GM23338 (cell line): ENCODE measurements around the gene ARHGAP10. TPM values are rescaled to one million over a fixed set of nuclear protein-coding genes. Genes with fewer than 3 reads are reported as not detected.

ENCODE experiments used
- ATAC-seq: fragments of 200-7000 bp; cut with Tn5 transposase; 3 replicates; pipeline ENCODE4 v1.9.1; 2020
- DNase-seq: peaks from one replicate; pipeline ENCODE4 v3.0.0-alpha.2; 2015; ENCODE audit warnings: low spot score
- H2AFZ ChIP-seq: fragments of 200-600 bp; sonication (generic); 2 replicates; pipeline ENCODE4 v1.8.0; 2016; ENCODE audit warnings: antibody characterized with exemption, mild to moderate bottlenecking, moderate library complexity
- H3F3A ChIP-seq: fragments of 200-600 bp; sonication (generic); replicated peaks from 2 replicates; pipeline ENCODE4 v1.8.0; 2017; ENCODE audit warnings: antibody characterized with exemption, mixed run types, low read depth
- H3K27ac ChIP-seq: fragments of 200-600 bp; sonication (generic); 2 replicates; pipeline ENCODE4 v1.6.1; 2016; ENCODE audit warnings: low read depth
- H3K27me3 ChIP-seq: fragments of 200-600 bp; sonication (generic); 2 replicates; pipeline ENCODE4 v1.8.0; 2016; ENCODE audit warnings: mild to moderate bottlenecking, mixed run types, moderate library complexity; ENCODE audit not compliant: insufficient read depth
- H3K36me3 ChIP-seq: fragments of 200-600 bp; sonication (generic); 2 replicates; pipeline ENCODE4 v1.8.0; 2016; ENCODE audit warnings: mild to moderate bottlenecking; ENCODE audit not compliant: insufficient read depth
- H3K4me1 ChIP-seq: fragments of 200-600 bp; sonication (generic); 2 replicates; pipeline ENCODE4 v1.8.0; 2016; ENCODE audit warnings: mild to moderate bottlenecking, moderate library complexity; ENCODE audit not compliant: insufficient read depth
- H3K4me2 ChIP-seq: fragments of 200-600 bp; sonication (generic); 2 replicates; pipeline ENCODE4 v1.7.1; 2017; ENCODE audit warnings: mixed run types
- H3K4me3 ChIP-seq: fragments of 200-600 bp; sonication (generic); 2 replicates; pipeline ENCODE4 v1.6.1; 2016; ENCODE audit warnings: mixed run types
- H3K79me2 ChIP-seq: fragments of 200-600 bp; sonication (generic); replicated peaks from 2 replicates; pipeline ENCODE4 v1.8.0; 2017; ENCODE audit warnings: mild to moderate bottlenecking; ENCODE audit not compliant: insufficient read depth
- H3K9me2 ChIP-seq: fragments of 200-600 bp; sonication (generic); 2 replicates; pipeline ENCODE4 v1.8.0; 2017; ENCODE audit not compliant: insufficient read depth
- H4K20me1 ChIP-seq: fragments of 200-600 bp; sonication (generic); replicated peaks from 2 replicates; pipeline ENCODE4 v1.8.0; 2017; ENCODE audit warnings: mild to moderate bottlenecking; ENCODE audit not compliant: insufficient read depth
- H3K27ac Mint-ChIP-seq: 2 replicates; pipeline ENCODE4 v1.8.0; 2020; ENCODE audit warnings: inconsistent platforms, mild to moderate bottlenecking, moderate library complexity, mixed read lengths
- H3K27me3 Mint-ChIP-seq: 3 replicates; pipeline ENCODE4 v1.8.0; 2022; ENCODE audit warnings: low read depth, mild to moderate bottlenecking, moderate library complexity, mixed read lengths, inconsistent platforms; ENCODE audit not compliant: insufficient read depth, poor library complexity
- H3K36me3 Mint-ChIP-seq: 3 replicates; pipeline ENCODE4 v1.8.0; 2021; ENCODE audit warnings: low read depth, mild to moderate bottlenecking, inconsistent platforms, moderate library complexity, mixed read lengths
- H3K4me1 Mint-ChIP-seq: 3 replicates; pipeline ENCODE4 v1.8.0; 2020; ENCODE audit warnings: mild to moderate bottlenecking, inconsistent platforms, mixed read lengths
- H3K4me3 Mint-ChIP-seq: 3 replicates; pipeline ENCODE4 v1.8.0; 2021; ENCODE audit warnings: moderate library complexity, mild to moderate bottlenecking, inconsistent platforms, mixed read lengths
- H3K9me3 Mint-ChIP-seq: 3 replicates; pipeline ENCODE4 v1.8.0; 2020; ENCODE audit warnings: moderate library complexity, mild to moderate bottlenecking, inconsistent platforms, mixed read lengths
- CREB1 ChIP-seq: fragments of 250-450 bp; sonication (Bioruptor Pico); IDR thresholded peaks from 2 replicates; pipeline ENCODE4 v1.5.0; 2020; ENCODE audit warnings: low read depth, mild to moderate bottlenecking, moderate library complexity
- CTCF ChIP-seq, 2 experiments: fragments of 200-600 bp in 1 of 2; sonication (generic) in 1 of 2; conservative IDR thresholded peaks; 2 replicates each; pipeline versions ENCODE4 v1.5.1 to v1.6.1; 2016 to 2017; ENCODE audit warnings: antibody characterized with exemption in 2 of 2, low read depth in 2 of 2, mild to moderate bottlenecking in 2 of 2, moderate library complexity in 1 of 2
- EZH2 ChIP-seq: fragments of 200-600 bp; sonication (generic); IDR thresholded peaks from one replicate; pipeline ENCODE4 v1.8.0; 2017; ENCODE audit warnings: antibody characterized with exemption, mild to moderate bottlenecking, low read depth; ENCODE audit not compliant: unreplicated experiment
- EZH2phosphoT487 ChIP-seq: fragments of 200-600 bp; sonication (generic); IDR thresholded peaks from one replicate; pipeline ENCODE4 v1.8.1; 2018; ENCODE audit warnings: antibody characterized with exemption; ENCODE audit not compliant: unreplicated experiment
- JUNB ChIP-seq: IDR thresholded peaks from one replicate; pipeline ENCODE4 v1.6.1; 2016; ENCODE audit warnings: antibody characterized with exemption; ENCODE audit not compliant: unreplicated experiment
- NANOG ChIP-seq: IDR thresholded peaks from 2 replicates; pipeline ENCODE4 v1.6.1; 2016; ENCODE audit warnings: antibody characterized with exemption, borderline replicate concordance
- POLR2AphosphoS5 ChIP-seq: IDR thresholded peaks from 2 replicates; pipeline ENCODE4 v1.6.1; 2016; ENCODE audit warnings: antibody characterized with exemption, low read depth
- REST ChIP-seq: IDR thresholded peaks from one replicate; pipeline ENCODE4 v1.6.1; 2018; ENCODE audit warnings: antibody characterized with exemption; ENCODE audit not compliant: unreplicated experiment
- STAT1 ChIP-seq: IDR thresholded peaks from one replicate; pipeline ENCODE4 v1.6.1; 2016; ENCODE audit warnings: antibody characterized with exemption; ENCODE audit not compliant: unreplicated experiment
- ZNF114 ChIP-seq: fragments of 250-450 bp; sonication (Bioruptor Pico); IDR thresholded peaks from 2 replicates; pipeline ENCODE4 v1.5.0; 2020; ENCODE audit warnings: mild to moderate bottlenecking, moderate library complexity
- ZNF331 ChIP-seq: fragments of 250-450 bp; sonication (Bioruptor Pico); IDR thresholded peaks from 2 replicates; pipeline ENCODE4 v1.5.0; 2020; ENCODE audit warnings: low read depth, mild to moderate bottlenecking, moderate library complexity
- polyA plus RNA-seq: library from polyadenylated mRNA; unstranded; fragments of >200 nt; fragmentation: Nextera tagmentation; extraction: Ambion mirVana; gene quantifications from 2 replicates; pipeline ENCODE4 v1.2.1, GENCODE V29; 2016
- total RNA-seq: library from RNA; depleted of rRNA; stranded (reverse); fragments of >200 nt; shearing (Covaris generic); gene quantifications from 2 replicates; pipeline ENCODE4 v1.2.3, GENCODE V29; 2014

ARHGAP10 gene
- total and polyA plus RNA-seq, 2 experiments from 2014 or later, result 5.1 to 6.3 TPM

- no peak for TF ChIP-seq ZNF114 (CRISPR knock-in tag)
- TF ChIP-seq JUNB, result no peak
- no peak for TF ChIP-seq ZNF331 (CRISPR knock-in tag)
- no peak for TF ChIP-seq CTCF (conservative IDR thresholded peaks at IDR 0.05; ENCODE audit: low read depth in 2 of 2)
- TF ChIP-seq CREB1, result no peak
- no peak for TF ChIP-seq EZH2
- TF ChIP-seq POLR2AphosphoS5, result no peak
- TF ChIP-seq STAT1, result no peak
- no peak for TF ChIP-seq REST
- no peak for TF ChIP-seq NANOG
- TF ChIP-seq EZH2phosphoT487, result no peak
Measured at GRCh38 chr4:147848634-147849033, 116.7 kb downstream of the ARHGAP10 start (continued).

DNA sequence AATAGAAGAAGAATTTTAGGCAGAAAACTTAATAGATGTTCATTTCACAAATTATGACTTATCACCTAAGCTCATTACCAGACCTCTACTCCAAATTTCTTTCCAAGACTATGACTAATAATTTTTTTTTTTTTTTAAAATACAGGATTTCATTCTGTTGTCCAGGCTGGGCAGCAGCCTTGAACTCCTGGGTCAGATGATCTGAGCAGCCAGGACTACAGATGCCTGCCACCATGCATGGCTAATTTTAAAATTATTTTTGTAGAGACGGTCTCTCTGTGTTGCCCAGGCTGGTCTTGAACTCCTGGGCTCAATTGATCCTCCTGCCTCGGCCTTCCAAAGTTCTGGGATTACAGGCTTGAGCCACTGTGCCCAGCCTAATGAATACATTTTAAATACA is 119.2 kb downstream of the ARHGAP10 start:
- Mint-ChIP-seq H3K36me3 (peaks cover 7% of the 10 kb centered on the region; the same call in 2 of the 3 replicates), H3K27ac (no peak overlapping the region), H3K4me1 (peaks cover 30% of the 10 kb centered on the region), H3K27me3 (peaks cover 2% of the 10 kb centered on the region), H3K9me3 (peaks cover 7% of the 10 kb centered on the region; the same call in 2 of the 3 replicates), H3K4me3 (no peak overlapping the region)
- no peaks in the 10 kb centered on the region for H3K9me2 ChIP-seq
- H3K4me3 ChIP-seq, result no peak overlapping the region
- ATAC-seq (no peak), DNase-seq (no peak)
- no peaks in the 10 kb centered on the region for H3F3A ChIP-seq
- H3K79me2 ChIP-seq, result no peaks in the 10 kb centered on the region
- H3K27ac ChIP-seq, result no peak overlapping the region
- H2AFZ ChIP-seq, result no peak overlapping the region
- no peaks in the 10 kb centered on the region for H4K20me1 ChIP-seq
- no peak overlapping the region for H3K4me2 ChIP-seq
- no peaks in the 10 kb centered on the region for H3K36me3 ChIP-seq
- no peaks in the 10 kb centered on the region for H3K27me3 ChIP-seq
- peaks cover 32% of the 10 kb centered on the region for H3K4me1 ChIP-seq
- TF ChIP-seq POLR2AphosphoS5, result no peak
